ENCODE data around the gene INKA1. TPM values are rescaled to one million over a fixed set of nuclear protein-coding genes. Genes with fewer than 3 reads are reported as not detected.
"Not testable (repeated sequence)": the region's sequence is repeated elsewhere in the genome, so short reads cannot be mapped to it uniquely, and the experiment has no call there.

The INKA1 gene
- total and polyA plus RNA-seq, 2 donors (not counting 1 experiment from before 2014, with no cell fraction given) = 6.5 to 7.3 TPM

DNA sequence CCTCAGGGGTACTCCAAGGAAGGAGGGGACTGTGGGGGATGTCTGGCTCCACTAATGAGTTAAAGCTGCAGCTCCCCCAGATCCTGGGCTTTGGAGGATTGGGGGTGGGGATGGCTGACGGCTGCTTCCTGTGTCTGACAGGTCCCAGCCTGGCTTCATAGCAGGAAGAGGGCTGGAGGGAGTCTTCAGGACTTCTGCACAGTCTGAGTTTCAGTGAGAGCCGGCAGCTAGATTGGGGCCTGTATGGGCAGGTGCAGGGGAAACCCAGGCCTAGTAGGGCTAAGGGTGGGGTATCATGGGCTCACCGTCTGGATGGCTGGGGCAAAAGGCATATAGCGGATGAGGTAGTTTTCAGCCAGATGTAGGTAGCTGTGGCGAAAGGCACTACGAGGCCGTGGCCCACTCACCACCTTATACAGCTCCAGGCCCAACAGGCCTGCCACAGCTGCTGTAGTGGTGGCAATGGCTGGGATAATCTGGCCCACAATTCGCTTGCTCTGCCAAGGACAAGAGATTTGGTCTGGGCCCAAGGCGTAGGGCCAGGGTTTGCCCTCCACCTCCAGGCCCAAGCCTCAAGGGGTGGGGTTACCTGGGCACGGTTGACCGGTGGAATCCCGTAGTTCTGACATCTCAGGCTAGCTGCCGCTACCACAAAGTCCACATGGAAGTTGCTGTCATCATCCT, 4.5 kb downstream of the INKA1 start:
- Histone ChIP-seq H3K27me3 (ENCODE audit: control insufficient read depth, insufficient read depth, low read length) (no peaks in the 10 kb centered on the region), H3K9me3 (ENCODE audit: control insufficient read depth, insufficient read depth, low read depth, low read length) (no peaks in the 10 kb centered on the region), H3K4me2 (ENCODE audit: extremely low read depth, insufficient read depth, low read length) (no peak overlapping the region), H3K4me1 (ENCODE audit: control insufficient read depth, extremely low read depth, insufficient read depth, low read length) (peaks cover 26% of the 10 kb centered on the region), H4K20me1 (ENCODE audit: control insufficient read depth, extremely low read depth, insufficient read depth, low read length) (no peaks in the 10 kb centered on the region), H3K9ac (ENCODE audit: insufficient read depth, low read length) (no peak overlapping the region), H3K4me3 (replicated peaks in 1 of 4; ENCODE audit: control extremely low read depth in 1 of 4, insufficient read depth in 1 of 4, low read depth in 3 of 4, low read length in 4 of 4) (no peak overlapping the region), H3K36me3 (ENCODE audit: control insufficient read depth, insufficient read depth, low read length) (peaks cover 6% of the 10 kb centered on the region), H3K27ac (ENCODE audit: insufficient read depth, low read length) (no peak overlapping the region), H3K79me2 (ENCODE audit: control insufficient read depth, insufficient read depth, low read length) (no peaks in the 10 kb centered on the region), H2AFZ (ENCODE audit: low read length) (no peak overlapping the region)
- TF ChIP-seq EZH2 (IDR thresholded peaks at IDR 0.05; ENCODE audit: low read length, missing control alignments) (no peak), CTCF (conservative IDR thresholded peaks at IDR 0.05 in 1 of 2, IDR thresholded peaks at IDR 0.05 in 1 of 2; ENCODE audit: low read depth in 1 of 2, low read length in 2 of 2) (no peak)
- peak in 1 of 2 donors; percentile 20 for DNase-seq (ENCODE audit: low read depth in 2 of 2)

- no peaks in the 10 kb centered on the region for H4K20me1 ChIP-seq (ENCODE audit: control insufficient read depth, extremely low read depth, insufficient read depth, low read length)
- peak overlapping the region; percentile 98 for H3K4me2 ChIP-seq (ENCODE audit: extremely low read depth, insufficient read depth, low read length)
- H3K27me3 ChIP-seq (ENCODE audit: control insufficient read depth, insufficient read depth, low read length) = no peaks in the 10 kb centered on the region
- peak overlapping the region; percentile 60 for H3K27ac ChIP-seq (ENCODE audit: insufficient read depth, low read length)
- no peaks in the 10 kb centered on the region for H3K79me2 ChIP-seq (ENCODE audit: control insufficient read depth, insufficient read depth, low read length)
- H3K9me3 ChIP-seq (ENCODE audit: control insufficient read depth, insufficient read depth, low read depth, low read length) = no peaks in the 10 kb centered on the region
- peak overlapping the region; percentile 29 to 71 (median 62) for H3K4me3 ChIP-seq (replicated peaks in 1 of 4; ENCODE audit: control extremely low read depth in 1 of 4, insufficient read depth in 1 of 4, low read depth in 3 of 4, low read length in 4 of 4)
- H3K9ac ChIP-seq (ENCODE audit: insufficient read depth, low read length) = peak overlapping the region; percentile 64
- no peak for DNase-seq (ENCODE audit: low read depth in 2 of 2)
- TF ChIP-seq EZH2 (IDR thresholded peaks at IDR 0.05; ENCODE audit: low read length, missing control alignments) = no peak
- no peak for TF ChIP-seq CTCF (conservative IDR thresholded peaks at IDR 0.05 in 1 of 2, IDR thresholded peaks at IDR 0.05 in 1 of 2; ENCODE audit: low read depth in 1 of 2, low read length in 2 of 2)
- H3K36me3 ChIP-seq (ENCODE audit: control insufficient read depth, insufficient read depth, low read length) = peaks cover 6% of the 10 kb centered on the region
- no peak overlapping the region for H2AFZ ChIP-seq (ENCODE audit: low read length)
- peaks cover 8% of the 10 kb centered on the region for H3K4me1 ChIP-seq (ENCODE audit: control insufficient read depth, extremely low read depth, insufficient read depth, low read length)
These were observed 9.9 kb downstream of the INKA1 start for GRCh38 chr3:49812916-49813496.

DNA sequence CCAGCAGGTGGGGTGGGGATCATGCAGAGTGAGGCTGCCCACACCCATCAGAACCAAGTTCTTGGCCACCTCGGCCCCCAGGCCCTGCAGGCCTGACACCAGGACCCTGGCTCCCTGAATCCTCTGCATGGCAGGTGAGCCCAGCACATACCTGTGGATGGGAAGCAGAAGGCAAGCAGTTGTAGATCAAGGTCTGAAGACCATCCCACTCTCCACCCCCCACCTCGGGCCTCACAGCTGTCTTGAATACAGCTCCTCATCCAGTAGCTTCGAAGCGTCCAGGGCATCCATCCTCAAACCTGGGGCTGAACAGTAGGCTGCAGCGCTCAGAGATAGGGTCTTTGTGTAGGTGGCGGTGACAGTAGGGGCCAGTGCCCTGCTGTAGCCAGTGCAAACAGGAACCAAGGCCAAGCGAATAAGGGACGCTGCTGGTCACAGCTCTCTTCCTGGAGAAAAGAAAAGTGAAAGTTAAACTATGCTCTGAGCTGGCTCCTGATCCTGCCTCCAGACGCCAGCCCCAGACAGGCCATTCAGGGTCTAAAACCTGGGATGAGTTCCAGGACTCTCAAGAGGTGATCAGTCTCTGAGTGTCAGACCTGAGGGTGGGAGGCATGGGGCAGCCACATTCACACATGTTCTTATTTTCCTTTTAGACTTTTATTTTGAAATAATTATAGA, 10.6 kb downstream of the INKA1 start, which contains the start of gene UBA7:
UBA7 (minus strand) TSS at position 457 of the 678 bp plus-strand sequence; CDS start at position 291, 166 bp downstream.
- peak within 1 kb of the TSS; percentile 86 for H2AFZ ChIP-seq (ENCODE audit: low read length)
- H3K9me3 ChIP-seq (ENCODE audit: control insufficient read depth, insufficient read depth, low read depth, low read length) = no peaks in the 10 kb centered on the region
- peak within 1 kb of the TSS; percentile 98 for H3K4me2 ChIP-seq (ENCODE audit: extremely low read depth, insufficient read depth, low read length)
- TF ChIP-seq EZH2 (IDR thresholded peaks at IDR 0.05; ENCODE audit: low read length, missing control alignments) (no peak), CTCF (conservative IDR thresholded peaks at IDR 0.05 in 1 of 2, IDR thresholded peaks at IDR 0.05 in 1 of 2; ENCODE audit: low read depth in 1 of 2, low read length in 2 of 2) (no peak)
- H3K4me3 ChIP-seq (replicated peaks in 1 of 4; ENCODE audit: control extremely low read depth in 1 of 4, insufficient read depth in 1 of 4, low read depth in 3 of 4, low read length in 4 of 4) = peak within 1 kb of the TSS; percentile 29 to 71 (median 62)
- H3K27ac ChIP-seq (ENCODE audit: insufficient read depth, low read length) = peak within 1 kb of the TSS; percentile 60
- no peaks in the 10 kb centered on the region for H4K20me1 ChIP-seq (ENCODE audit: control insufficient read depth, extremely low read depth, insufficient read depth, low read length)
- no peaks in the 10 kb centered on the region for H3K79me2 ChIP-seq (ENCODE audit: control insufficient read depth, insufficient read depth, low read length)
- peak within 1 kb of the TSS; percentile 64 for H3K9ac ChIP-seq (ENCODE audit: insufficient read depth, low read length)
- peak; percentile 87 to 88 for DNase-seq (ENCODE audit: low read depth in 2 of 2)
- peaks cover 6% of the 10 kb centered on the region for H3K36me3 ChIP-seq (ENCODE audit: control insufficient read depth, insufficient read depth, low read length)
- H3K27me3 ChIP-seq (ENCODE audit: control insufficient read depth, insufficient read depth, low read length) = no peaks in the 10 kb centered on the region
- peaks cover 8% of the 10 kb centered on the region for H3K4me1 ChIP-seq (ENCODE audit: control insufficient read depth, extremely low read depth, insufficient read depth, low read length)

- not testable (repeated sequence) for DNase-seq (ENCODE audit: low read depth in 2 of 2); H3K36me3 ChIP-seq (ENCODE audit: control insufficient read depth, insufficient read depth, low read length); H2AFZ ChIP-seq (ENCODE audit: low read length); H3K9me3 ChIP-seq (ENCODE audit: control insufficient read depth, insufficient read depth, low read depth, low read length); H3K4me3 ChIP-seq (replicated peaks in 1 of 4; ENCODE audit: control extremely low read depth in 1 of 4, insufficient read depth in 1 of 4, low read depth in 3 of 4, low read length in 4 of 4); H3K27me3 ChIP-seq (ENCODE audit: control insufficient read depth, insufficient read depth, low read length); H4K20me1 ChIP-seq (ENCODE audit: control insufficient read depth, extremely low read depth, insufficient read depth, low read length); H3K4me1 ChIP-seq (ENCODE audit: control insufficient read depth, extremely low read depth, insufficient read depth, low read length); H3K79me2 ChIP-seq (ENCODE audit: control insufficient read depth, insufficient read depth, low read length); H3K27ac ChIP-seq (ENCODE audit: insufficient read depth, low read length); H3K9ac ChIP-seq (ENCODE audit: insufficient read depth, low read length); H3K4me2 ChIP-seq (ENCODE audit: extremely low read depth, insufficient read depth, low read length)
These were observed 20.1 kb downstream of the INKA1 start for GRCh38 chr3:49823131-49823530.

Data from fibroblast of lung (primary cell).